B cell (primary cell): ENCODE results near the gene MRC2. TPM values are rescaled to one million over a fixed set of nuclear protein-coding genes. Genes with fewer than 3 reads are reported as not detected.

ENCODE experiments used
- ATAC-seq: fragments of 200-7000 bp; cut with Tn5 transposase; one replicate; pipeline ENCODE4 v1.10.0; 2021; ENCODE audit warnings: low read depth, mild to moderate bottlenecking, moderate number of reproducible peaks, moderate library complexity
- CTCF ChIA-PET: fragments of 350-600 bp; sonication (Branson Sonifier 250); formaldehyde crosslinking; loops from one replicate; lab custom pipeline; 2021; ENCODE audit warnings: antibody characterized with exemption, inconsistent platforms; lab: Charles Lee
- POLR2A ChIA-PET: fragments of 350-600 bp; sonication (Branson Sonifier 250); formaldehyde crosslinking; loops from one replicate; lab custom pipeline; 2021; ENCODE audit warnings: antibody characterized with exemption; lab: Charles Lee
- DNase-seq: peaks from one replicate; pipeline ENCODE4 v3.0.0; 2013
- H2AFZ ChIP-seq: 2 replicates; pipeline ENCODE4 v1.6.1; 2012; ENCODE audit warnings: mild to moderate bottlenecking, low read depth, low read length; ENCODE audit not compliant: insufficient read depth, poor library complexity, severe bottlenecking
- H3K27ac ChIP-seq, 2 donors: 1 replicate in 1 of 2; 2 replicates in 1 of 2; pipeline ENCODE4 v1.5.1; 2012 to 2013; ENCODE audit warnings: low read length in 2 of 2, mild to moderate bottlenecking in 2 of 2, moderate library complexity in 1 of 2
- H3K27me3 ChIP-seq, 4 experiments: fragments of 200-600 bp in 1 of 4; sonication (generic) in 1 of 4; replicated peaks in 1 of 4; 1 replicate in 2 of 4; 2 replicates in 2 of 4; pipeline versions ENCODE4 v1.6.1 to v1.7.0; 2013 to 2016; ENCODE audit warnings: low read length in 3 of 4, mild to moderate bottlenecking in 2 of 4, mixed read lengths in 1 of 4, moderate library complexity in 1 of 4; ENCODE audit not compliant: insufficient read depth in 4 of 4, control insufficient read depth in 3 of 4; ENCODE audit errors: control extremely low read depth in 1 of 4
- H3K36me3 ChIP-seq, 2 experiments: replicated peaks in 1 of 2; 1 replicate in 1 of 2; 2 replicates in 1 of 2; pipeline versions ENCODE4 v1.6.1 to v1.7.1; 2013; ENCODE audit warnings: low read length in 1 of 2; ENCODE audit not compliant: insufficient read depth in 2 of 2, control insufficient read depth in 1 of 2; ENCODE audit errors: control extremely low read depth in 1 of 2, extremely low read depth in 1 of 2
- H3K4me1 ChIP-seq, 2 donors: fragments of 200-600 bp in 1 of 2; sonication (generic) in 1 of 2; 1 replicate in 1 of 2; 2 replicates in 1 of 2; pipeline versions ENCODE4 v1.5.1 to v1.6.1; 2013 to 2017; ENCODE audit warnings: low read length in 2 of 2; ENCODE audit not compliant: control insufficient read depth in 2 of 2, insufficient read depth in 2 of 2
- H3K4me2 ChIP-seq: replicated peaks from 2 replicates; pipeline ENCODE3; 2012; ENCODE audit warnings: mild to moderate bottlenecking, low read depth, low read length; ENCODE audit not compliant: poor library complexity, severe bottlenecking
- H3K4me3 ChIP-seq, 5 experiments: fragments of 200-600 bp in 1 of 5; sonication (generic) in 1 of 5; 1 replicate in 3 of 5; 2 replicates in 2 of 5; pipeline versions ENCODE4 v1.5.1 to v1.7.0; 2011 to 2016; ENCODE audit warnings: low read length in 4 of 5, mild to moderate bottlenecking in 4 of 5, low read depth in 2 of 5, control low read depth in 1 of 5, moderate library complexity in 1 of 5; ENCODE audit not compliant: insufficient read depth in 1 of 5; ENCODE audit errors: control extremely low read depth in 1 of 5, extremely low read depth in 1 of 5
- H3K79me2 ChIP-seq: fragments of 200-600 bp; sonication (generic); one replicate; pipeline ENCODE4 v1.6.0; 2016; ENCODE audit warnings: low read length; ENCODE audit not compliant: control insufficient read depth, insufficient read depth
- H3K9ac ChIP-seq: fragments of 200-600 bp; sonication (generic); 2 replicates; pipeline ENCODE4 v1.6.1; 2017; ENCODE audit warnings: mild to moderate bottlenecking, low read length, moderate library complexity
- H3K9me3 ChIP-seq, 3 donors: one replicate each; pipeline versions ENCODE4 v1.6.1 to v1.7.1; 2013; ENCODE audit warnings: low read length in 2 of 3; ENCODE audit not compliant: control insufficient read depth in 2 of 3, insufficient read depth in 1 of 3; ENCODE audit errors: control extremely low read depth in 1 of 3
- H4K20me1 ChIP-seq: 2 replicates; pipeline ENCODE4 v1.6.0; 2012; ENCODE audit warnings: mild to moderate bottlenecking, low read length; ENCODE audit not compliant: insufficient read depth, control insufficient read depth, poor library complexity, severe bottlenecking
- H3K27ac Mint-ChIP-seq: one replicate; pipeline ENCODE4 v1.8.0; 2021; ENCODE audit warnings: mixed read lengths
- H3K27me3 Mint-ChIP-seq: one replicate; pipeline ENCODE4 v1.8.0; 2021; ENCODE audit warnings: mixed read lengths
- H3K4me1 Mint-ChIP-seq: one replicate; pipeline ENCODE4 v1.8.0; 2021; ENCODE audit warnings: mixed read lengths
- H3K4me3 Mint-ChIP-seq: one replicate; pipeline ENCODE4 v1.8.0; 2021; ENCODE audit warnings: mixed read lengths
- H3K9me3 Mint-ChIP-seq: one replicate; pipeline ENCODE4 v1.8.0; 2022; ENCODE audit warnings: mixed read lengths; ENCODE audit not compliant: insufficient read depth
- CTCF ChIP-seq: fragments of 200-600 bp; IDR thresholded peaks from one replicate; pipeline ENCODE4 v1.8.0; 2022; ENCODE audit warnings: antibody characterized with exemption, mild to moderate bottlenecking
- EZH2 ChIP-seq: IDR thresholded peaks from 2 replicates; pipeline ENCODE4 v1.6.1; 2012; ENCODE audit warnings: borderline replicate concordance, low read depth, mild to moderate bottlenecking, moderate library complexity, low read length; ENCODE audit not compliant: insufficient read depth, poor library complexity, severe bottlenecking
- WGBS: methylation state at CpG from one replicate; pipeline ENCODE4 v1.1.5; 2013; ENCODE audit warnings: missing lambda C conversion rate; ENCODE audit not compliant: insufficient coverage; 5-methylcytosine and 5-hydroxymethylcytosine counted together
- intact Hi-C: fragments of 100-400 bp; cut with micrococcal nuclease; formaldehyde crosslinking; loops from one replicate; pipeline ENCODE4 v1.10.0; 2022
- polyA plus RNA-seq: library from polyadenylated mRNA; depleted of rRNA; stranded (reverse); fragments of >200 nt; gene quantifications from 2 replicates; pipeline ENCODE4 v1.2.3, GENCODE V29; 2012
- total RNA-seq, 2 donors: library from RNA; stranded (reverse); fragments of 120-200 nt in 1 of 2; gene quantifications; 1 replicate in 1 of 2; 2 replicates in 1 of 2; pipeline versions ENCODE4 v1.2.3 to v1.2.4, GENCODE V29; 2013 to 2022

MRC2 gene
- total and polyA plus RNA-seq, 2 donors (not counting 1 experiment from before 2014, with no cell fraction given), result 0.09 to 0.34 TPM

GRCh38 chr17:62715882-62716390 is 88.5 kb downstream of the MRC2 start:
- H3K4me3 ChIP-seq, result no peak overlapping the region
- no peak overlapping the region for H2AFZ ChIP-seq
- peaks cover 8 to 12% of the 10 kb centered on the region in 2 donors for H3K4me1 ChIP-seq
- Mint-ChIP-seq H3K27me3 (peaks cover 8% of the 10 kb centered on the region), H3K9me3 (no peaks in the 10 kb centered on the region), H3K4me3 (no peak overlapping the region), H3K27ac (no peak overlapping the region), H3K4me1 (peaks cover 14% of the 10 kb centered on the region)
- no peak overlapping the region for H3K4me2 ChIP-seq
- ChIA-PET CTCF (no interaction called here), POLR2A (interaction anchor here (0.6 kb wide), 1 partner anchor 8 kb away, joined by 4 read pairs; no protein-coding TSS in a partner anchor)
- intact Hi-C loops, result no loop called here
- DNase-seq (no peak), ATAC-seq (no peak)
- H3K36me3 ChIP-seq, result no peaks in the 10 kb centered on the region
- H3K9ac ChIP-seq, result no peak overlapping the region
- H3K9me3 ChIP-seq, result no peaks in the 10 kb centered on the region
- no peaks in the 10 kb centered on the region for H3K27me3 ChIP-seq
- 99% methylated on average over 18 of the region's 18 CpGs for WGBS
- H3K79me2 ChIP-seq, result no peaks in the 10 kb centered on the region
- H4K20me1 ChIP-seq, result no peaks in the 10 kb centered on the region
- H3K27ac ChIP-seq, result no peak overlapping the region
- TF ChIP-seq CTCF (no peak), EZH2 (no peak)

- intact Hi-C loops, result no loop called here
- DNase-seq (no peak), ATAC-seq (no peak)
- Histone ChIP-seq H4K20me1 (no peaks in the 10 kb centered on the region), H3K79me2 (no peaks in the 10 kb centered on the region), H3K36me3 (no peaks in the 10 kb centered on the region), H2AFZ (no peak overlapping the region), H3K4me2 (no peak overlapping the region), H3K4me1 (peaks cover 8 to 20% of the 10 kb centered on the region in 2 donors), H3K4me3 (no peak overlapping the region), H3K27me3 (no peaks in the 10 kb centered on the region), H3K9me3 (no peaks in the 10 kb centered on the region), H3K9ac (no peak overlapping the region), H3K27ac (no peak overlapping the region)
- Mint-ChIP-seq H3K4me1 (peaks cover 17% of the 10 kb centered on the region), H3K27ac (no peak overlapping the region), H3K4me3 (no peak overlapping the region), H3K27me3 (peaks cover 8% of the 10 kb centered on the region), H3K9me3 (no peaks in the 10 kb centered on the region)
- ChIA-PET POLR2A (no interaction called here), CTCF (interaction anchor here (0.7 kb wide), 1 partner anchor 11 kb away, joined by 5 read pairs; no protein-coding TSS in a partner anchor)
- TF ChIP-seq EZH2 (no peak), CTCF (no peak)
- WGBS, result 94% methylated on average over 22 of the region's 23 CpGs
Observed at GRCh38 chr17:62716834-62717588, 89.5 kb downstream of the MRC2 start.
